22Rv1 (cell line): ENCODE results near the gene CNTNAP2.

Experiments
- H3K27ac ChIP-seq: fragments of 450-650 bp; 2 replicates; pipeline ENCODE4 v1.5.1; 2017
- ZFX ChIP-seq: fragments of 450-650 bp; IDR thresholded peaks from 2 replicates; pipeline ENCODE4 v1.6.1; 2017; ENCODE audit warnings: antibody characterized with exemption, borderline replicate concordance
- TF ChIP-seq, protein P1 (sequence below): fragments of 450-650 bp; IDR thresholded peaks from 2 replicates; pipeline ENCODE4 v1.5.1; 2017; ENCODE audit warnings: mild to moderate bottlenecking

CNTNAP2 gene

DNA sequence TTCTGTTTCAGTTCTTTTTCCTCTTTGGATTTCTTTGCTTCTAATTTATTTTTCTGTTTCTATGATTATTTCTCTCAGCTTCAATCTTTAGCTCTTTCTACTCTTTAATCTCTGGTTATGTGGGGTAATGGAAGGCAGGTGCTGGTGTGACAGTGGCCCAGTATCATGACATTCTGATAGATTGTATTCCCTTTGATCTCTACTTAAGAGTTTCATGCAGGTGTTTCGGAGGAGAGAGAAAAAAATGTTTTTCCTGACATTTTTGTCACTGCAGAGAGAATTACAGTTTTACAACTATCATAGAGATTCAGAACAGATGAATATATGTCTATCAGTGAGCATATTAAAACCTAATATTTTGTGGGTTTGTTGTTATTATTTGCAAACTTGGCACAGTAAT, 524.9 kb downstream of the CNTNAP2 start:
- no peak for TF ChIP-seq ZFX
- TF ChIP-seq, protein P1, sequence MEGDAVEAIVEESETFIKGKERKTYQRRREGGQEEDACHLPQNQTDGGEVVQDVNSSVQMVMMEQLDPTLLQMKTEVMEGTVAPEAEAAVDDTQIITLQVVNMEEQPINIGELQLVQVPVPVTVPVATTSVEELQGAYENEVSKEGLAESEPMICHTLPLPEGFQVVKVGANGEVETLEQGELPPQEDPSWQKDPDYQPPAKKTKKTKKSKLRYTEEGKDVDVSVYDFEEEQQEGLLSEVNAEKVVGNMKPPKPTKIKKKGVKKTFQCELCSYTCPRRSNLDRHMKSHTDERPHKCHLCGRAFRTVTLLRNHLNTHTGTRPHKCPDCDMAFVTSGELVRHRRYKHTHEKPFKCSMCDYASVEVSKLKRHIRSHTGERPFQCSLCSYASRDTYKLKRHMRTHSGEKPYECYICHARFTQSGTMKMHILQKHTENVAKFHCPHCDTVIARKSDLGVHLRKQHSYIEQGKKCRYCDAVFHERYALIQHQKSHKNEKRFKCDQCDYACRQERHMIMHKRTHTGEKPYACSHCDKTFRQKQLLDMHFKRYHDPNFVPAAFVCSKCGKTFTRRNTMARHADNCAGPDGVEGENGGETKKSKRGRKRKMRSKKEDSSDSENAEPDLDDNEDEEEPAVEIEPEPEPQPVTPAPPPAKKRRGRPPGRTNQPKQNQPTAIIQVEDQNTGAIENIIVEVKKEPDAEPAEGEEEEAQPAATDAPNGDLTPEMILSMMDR, result no peak
- H3K27ac ChIP-seq, result no peak overlapping the region

DNA sequence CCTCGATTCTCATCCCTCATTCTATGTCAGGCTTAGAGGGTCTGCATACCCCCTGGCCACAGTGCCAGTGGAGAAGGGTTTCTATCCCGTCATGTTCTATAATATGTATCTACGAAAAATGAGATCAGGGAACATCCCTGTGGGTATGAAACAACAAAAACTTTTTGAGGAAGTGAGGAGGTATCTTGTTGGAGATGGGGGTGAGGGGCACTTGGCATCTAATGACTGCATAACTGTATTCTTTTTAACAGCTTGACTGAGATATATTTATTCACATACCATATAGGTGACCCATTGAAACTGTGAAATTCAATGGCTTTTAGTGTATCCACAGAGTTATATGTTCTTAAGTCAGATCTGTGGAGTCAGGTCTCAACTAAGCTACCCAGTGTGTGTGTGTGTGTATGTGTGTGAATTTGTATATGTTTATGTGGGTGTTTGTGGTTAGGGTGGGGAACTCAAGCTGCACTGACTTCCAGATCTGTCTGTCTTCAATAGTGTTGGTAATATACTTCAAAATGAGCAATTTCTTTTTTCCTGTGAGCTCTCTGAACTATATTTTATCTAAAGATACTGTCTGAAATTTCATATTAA, 528.9 kb downstream of the CNTNAP2 start:
- TF ChIP-seq, protein P1, result no peak
- TF ChIP-seq ZFX, result no peak

GRCh38 chr7:146647445-146647844, 530.8 kb downstream of the CNTNAP2 start:
- TF ChIP-seq, protein P1, result no peak
- TF ChIP-seq ZFX, result no peak
- H3K27ac ChIP-seq, result peak overlapping the region; percentile 56

More for the DNA sequence above, 528.9 kb downstream of the CNTNAP2 start:
- no peak overlapping the region for H3K27ac ChIP-seq

DNA sequence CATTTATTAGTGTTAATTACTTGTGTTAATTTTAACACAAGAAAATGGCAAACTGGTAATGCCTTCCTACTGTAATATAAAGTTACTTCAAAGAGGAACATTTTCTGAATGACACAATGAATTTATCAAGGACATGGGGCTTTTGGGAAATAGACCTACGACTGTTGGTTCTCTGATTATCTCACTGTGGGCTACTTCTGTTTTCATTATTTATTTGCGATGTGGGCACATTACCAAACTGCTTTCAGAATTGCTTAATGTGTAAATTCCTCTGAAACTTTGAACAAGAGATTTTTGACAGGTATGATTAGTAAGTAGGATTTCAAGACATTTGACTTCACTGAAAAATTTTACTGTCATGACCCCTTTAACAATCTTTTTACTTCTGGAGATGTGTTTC, 535.6 kb downstream of the CNTNAP2 start:
- TF ChIP-seq, protein P1, result no peak
- TF ChIP-seq ZFX, result no peak
- no peak overlapping the region for H3K27ac ChIP-seq

DNA sequence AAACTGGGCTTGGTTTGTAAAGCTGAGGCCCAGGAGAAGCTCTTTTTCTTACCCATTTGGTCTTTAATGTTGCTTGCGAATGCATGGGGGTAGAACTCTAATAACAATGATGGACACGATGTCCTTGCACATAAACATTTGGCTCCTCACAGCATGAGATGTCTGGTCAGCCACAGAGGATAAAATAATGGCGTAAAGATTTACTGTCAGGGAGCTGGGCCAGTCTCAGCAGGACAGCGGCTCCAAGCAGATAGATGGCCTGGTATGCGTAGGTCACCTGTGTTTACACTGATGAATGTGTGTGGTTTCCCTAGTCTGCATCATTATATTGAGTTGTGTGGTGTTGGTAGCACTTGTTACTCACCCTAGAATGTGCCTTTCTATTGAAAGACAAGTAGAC, 537.4 kb downstream of the CNTNAP2 start:
- H3K27ac ChIP-seq, result peak overlapping the region; percentile 41
- TF ChIP-seq ZFX, result no peak
- TF ChIP-seq, protein P1, result no peak

DNA sequence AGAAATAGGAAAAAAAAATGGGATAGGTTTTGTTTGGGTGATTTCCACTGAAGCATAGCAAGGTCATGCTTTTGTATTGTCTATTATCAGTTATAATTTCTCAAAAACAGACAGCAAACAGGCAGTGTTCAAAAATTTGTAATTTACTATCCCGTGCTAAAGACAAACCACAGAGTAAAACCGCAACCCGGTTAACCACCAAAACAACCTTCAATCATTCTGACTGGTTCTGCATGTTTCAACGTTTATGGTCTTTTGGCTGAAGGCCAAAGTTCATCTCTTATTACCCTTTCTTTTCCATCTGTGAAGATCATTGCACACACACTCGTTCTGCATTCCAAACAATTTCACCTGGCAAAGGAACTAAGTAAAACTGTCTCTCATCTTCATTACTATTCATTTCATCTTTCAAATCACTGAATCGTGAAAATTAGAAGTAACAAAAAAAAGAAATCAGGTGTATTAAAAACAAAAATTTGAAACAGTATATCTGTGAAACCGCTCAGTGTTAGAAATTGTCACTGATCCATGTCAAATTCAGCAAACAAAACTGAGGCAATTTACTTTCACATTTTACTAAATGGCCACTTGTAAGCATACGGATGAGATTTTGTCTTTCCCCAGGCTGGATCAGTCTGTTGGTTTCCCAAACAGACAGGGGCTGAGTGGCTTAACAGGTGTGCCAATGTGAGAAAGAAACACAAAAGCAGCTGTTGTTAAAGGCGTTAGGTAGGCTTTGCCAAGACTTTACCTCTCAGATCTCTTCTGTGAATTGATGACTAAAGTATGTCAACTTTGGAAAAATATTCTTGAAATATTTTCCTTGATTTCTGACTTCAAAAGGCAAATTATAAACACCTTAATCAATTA, 539.6 kb downstream of the CNTNAP2 start:
- TF ChIP-seq, protein P1, result no peak
- TF ChIP-seq ZFX, result no peak
- H3K27ac ChIP-seq, result no peak overlapping the region

- TF ChIP-seq, protein P1, result peak; percentile 50
- TF ChIP-seq ZFX, result no peak
These were observed 540.4 kb downstream of the CNTNAP2 start for GRCh38 chr7:146656988-146657387.

More at GRCh38 chr7:146656988-146657387, 540.4 kb downstream of the CNTNAP2 start:
- no peak overlapping the region for H3K27ac ChIP-seq
